Activated CD4-positive, alpha-beta T cell treated with anti-CD3 and anti-CD28 coated beads, Interleukin-2, Interleukin-4, amounts not matched to agents 100 ng/mL and 50 ng/mL, durations not matched to agents 16 hours and 8 hours (primary cell): Measurements from ENCODE around the gene SLC7A1.

Experiments used
- DNase-seq: peaks from one replicate; pipeline ENCODE4 v3.0.0-alpha.2; 2020; ENCODE audit warnings: low spot score

The SLC7A1 gene

DNA sequence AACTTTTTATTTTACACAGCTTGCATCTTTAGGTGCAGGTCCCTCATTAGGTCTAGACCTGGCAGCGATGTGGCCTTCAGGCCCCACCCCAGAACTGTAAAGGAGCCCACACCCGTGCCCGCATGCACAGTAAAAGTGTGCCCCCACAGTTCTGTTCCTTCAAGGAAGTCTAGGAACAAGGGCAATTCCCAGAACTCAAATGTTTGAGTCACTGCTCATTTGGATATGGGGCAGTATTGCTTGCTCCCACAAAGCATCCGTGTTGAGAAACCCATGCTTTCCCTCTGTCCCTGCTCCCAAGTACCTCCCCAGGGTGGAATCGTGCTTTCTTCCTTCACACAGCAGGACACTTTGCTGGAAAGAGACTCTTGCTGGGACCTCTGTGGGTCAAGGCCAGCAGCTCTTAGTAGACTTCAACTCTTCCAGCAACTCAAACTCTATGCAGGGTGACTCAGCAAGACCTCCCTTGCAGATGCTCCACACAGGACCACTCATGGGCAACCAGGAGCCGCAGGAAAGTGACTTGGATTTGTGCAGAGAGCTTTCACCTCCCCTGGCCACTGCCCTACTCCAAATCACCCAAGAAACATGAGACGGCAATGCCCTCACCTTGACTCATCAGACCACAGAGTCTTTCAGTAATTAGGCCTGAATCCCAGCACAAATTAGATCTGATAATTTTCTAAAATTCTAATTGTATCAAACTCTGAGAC is 12.3 kb downstream of the SLC7A1 start:
- no peak for DNase-seq

- DNase-seq = no peak
Observed at GRCh38 chr13:29582171-29582570, 13.3 kb downstream of the SLC7A1 start.

DNA sequence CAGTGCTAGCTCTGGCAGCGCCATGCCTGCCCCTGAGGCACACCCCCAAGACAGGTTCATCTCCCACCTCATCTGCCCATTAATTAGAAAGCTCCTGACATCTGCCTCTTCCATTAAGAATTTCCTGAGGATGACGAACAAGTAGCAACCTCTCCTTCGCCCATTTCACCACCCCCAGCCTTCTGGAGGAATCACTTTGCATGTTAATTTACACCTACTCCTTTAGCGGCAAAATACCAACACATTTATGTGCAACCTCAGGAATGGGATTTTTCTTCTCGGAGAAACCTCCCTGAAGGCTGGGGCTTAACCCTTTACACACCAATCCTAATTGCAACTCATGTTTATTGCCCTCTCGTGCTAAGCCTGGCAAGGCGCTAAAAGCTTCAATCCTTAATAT is 13.8 kb downstream of the SLC7A1 start:
- no peak for DNase-seq

DNA sequence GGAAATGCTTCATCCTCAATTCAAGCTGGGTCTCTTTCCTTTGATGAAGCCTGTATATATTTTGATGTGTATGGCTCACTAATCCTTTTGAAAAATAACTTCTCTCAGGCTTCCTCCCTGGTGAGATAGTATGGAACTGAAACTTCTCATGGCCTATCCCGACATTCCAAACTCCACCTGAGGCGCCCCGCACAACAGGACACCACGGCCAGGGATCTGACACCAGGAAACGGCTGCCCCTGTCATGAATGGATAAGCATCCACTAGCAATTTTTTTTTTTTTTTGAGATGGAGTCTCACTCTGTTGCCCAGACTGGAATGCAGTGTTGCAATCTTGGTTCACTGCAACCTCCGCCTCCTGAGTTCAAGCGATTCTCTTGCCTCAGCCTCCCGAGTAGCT is 16.4 kb downstream of the SLC7A1 start:
- DNase-seq = no peak

GRCh38 chr13:29578300-29579085 is 17.0 kb downstream of the SLC7A1 start:
- no peak for DNase-seq

DNA sequence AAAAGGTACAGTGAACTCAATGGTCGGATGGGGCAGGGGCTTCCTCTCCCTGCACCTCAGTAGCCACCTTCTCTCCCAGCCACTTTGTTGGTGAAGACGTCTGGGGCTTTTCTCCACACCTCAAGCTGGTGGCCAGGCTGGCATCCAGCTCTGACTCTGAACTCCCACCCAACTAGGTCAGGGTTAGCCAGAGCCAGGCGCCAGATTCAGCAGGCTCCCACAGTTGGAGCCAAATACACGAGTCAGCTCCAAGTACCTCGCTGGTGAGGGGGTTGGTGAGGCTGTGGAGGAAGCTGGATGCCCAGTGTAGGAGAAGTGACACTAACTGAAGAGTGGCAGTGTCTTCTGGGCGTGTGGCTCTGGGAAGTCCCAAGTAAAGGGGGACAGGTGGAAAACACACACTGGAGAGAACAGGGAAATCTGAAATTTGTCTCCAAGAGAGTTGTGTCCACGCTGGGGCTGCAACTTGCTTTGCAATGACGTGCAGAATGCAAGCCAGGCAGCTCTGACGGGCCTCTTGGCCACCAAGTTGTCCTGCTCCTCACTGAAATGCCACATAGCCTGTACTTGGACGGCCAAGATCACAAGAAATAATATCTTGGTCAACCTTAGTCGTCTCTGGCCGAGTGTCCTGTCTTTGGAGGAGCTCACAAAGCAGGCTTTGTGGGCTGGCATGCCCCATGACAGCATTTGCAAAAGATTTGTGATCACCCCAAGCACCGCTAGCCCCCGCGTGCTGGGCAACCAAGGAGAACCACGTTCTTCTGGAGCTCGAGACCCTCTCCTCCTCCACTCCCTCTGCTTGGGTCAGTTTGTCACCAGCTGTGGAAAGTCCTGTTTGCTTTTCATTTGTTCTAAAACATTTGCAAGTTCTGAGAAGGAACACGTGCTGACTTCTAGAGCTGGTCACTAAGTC is 18.1 kb downstream of the SLC7A1 start:
- DNase-seq = no peak

DNA sequence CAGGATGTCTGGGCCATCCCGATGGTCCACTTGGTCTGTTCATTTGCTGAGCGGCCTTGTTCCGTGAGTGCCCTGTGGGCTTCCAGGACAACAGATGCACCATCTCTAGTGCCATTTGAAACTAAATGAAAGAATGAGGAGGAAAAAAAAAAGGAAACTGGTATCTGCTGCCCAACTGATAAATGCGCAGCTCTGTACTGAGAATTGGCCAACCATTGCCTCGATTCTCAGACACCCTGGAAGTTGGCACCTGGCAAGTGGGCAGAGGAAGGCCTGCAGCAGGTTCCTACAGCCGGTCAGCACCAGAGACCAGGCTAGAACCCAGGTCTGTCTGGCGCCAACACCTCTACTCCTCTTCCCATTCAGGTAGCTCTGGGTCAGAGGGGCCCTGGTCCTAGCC is 18.9 kb downstream of the SLC7A1 start:
- no peak for DNase-seq

DNA sequence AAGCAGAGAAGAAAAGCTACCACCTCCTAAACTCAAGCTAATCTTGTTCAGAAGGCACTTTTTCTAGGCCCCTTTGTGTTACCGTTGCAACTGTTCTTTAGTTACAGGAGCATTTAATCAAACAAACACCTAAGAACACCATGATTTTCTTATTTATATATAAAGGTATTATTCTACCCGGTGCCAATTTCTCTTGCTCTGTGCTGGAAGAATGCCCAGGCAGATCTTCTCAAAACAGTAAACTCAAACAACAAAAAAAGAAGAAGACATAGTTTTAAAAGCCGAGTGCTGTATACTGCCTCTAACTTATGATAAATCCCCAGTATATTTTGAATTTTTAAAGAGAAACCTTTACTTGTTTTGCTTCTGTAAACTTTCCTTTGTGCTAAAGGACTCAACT is 20.4 kb downstream of the SLC7A1 start:
- no peak for DNase-seq

- DNase-seq = no peak
Observed at GRCh38 chr13:29573190-29573589, 22.3 kb downstream of the SLC7A1 start.

GRCh38 chr13:29572575-29572974 is 22.9 kb downstream of the SLC7A1 start:
- DNase-seq = no peak

GRCh38 chr13:29571876-29572570 is 23.5 kb downstream of the SLC7A1 start:
- DNase-seq = no peak

DNA sequence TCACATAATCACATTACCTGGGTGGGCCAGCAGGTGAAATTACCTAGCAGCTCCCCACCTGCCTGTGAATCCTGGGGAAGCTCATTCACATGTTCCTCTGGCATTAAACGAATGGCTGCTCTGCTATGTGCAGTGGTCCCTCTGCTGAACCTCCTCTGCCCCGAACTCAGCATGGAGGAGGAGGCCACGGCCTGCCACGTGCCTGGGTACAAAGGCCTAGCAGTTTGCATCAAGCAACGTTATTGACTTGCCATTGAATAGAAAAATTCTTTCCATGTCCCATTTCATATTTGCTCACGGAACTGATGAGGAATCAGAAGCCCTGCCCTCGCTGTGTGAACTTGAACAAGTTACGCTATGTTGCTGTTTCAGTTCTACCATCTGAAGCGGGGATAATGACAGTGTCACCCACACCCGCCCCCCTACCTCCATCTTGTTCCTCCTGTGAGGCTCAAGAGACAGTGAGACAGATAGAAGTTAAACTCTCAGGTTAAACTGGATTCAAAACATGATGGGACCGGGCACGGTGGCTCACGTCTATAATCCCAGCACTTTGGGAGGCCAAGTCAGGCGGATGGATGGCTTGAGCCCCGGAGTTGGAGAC is 25.3 kb downstream of the SLC7A1 start:
- DNase-seq = no peak

DNA sequence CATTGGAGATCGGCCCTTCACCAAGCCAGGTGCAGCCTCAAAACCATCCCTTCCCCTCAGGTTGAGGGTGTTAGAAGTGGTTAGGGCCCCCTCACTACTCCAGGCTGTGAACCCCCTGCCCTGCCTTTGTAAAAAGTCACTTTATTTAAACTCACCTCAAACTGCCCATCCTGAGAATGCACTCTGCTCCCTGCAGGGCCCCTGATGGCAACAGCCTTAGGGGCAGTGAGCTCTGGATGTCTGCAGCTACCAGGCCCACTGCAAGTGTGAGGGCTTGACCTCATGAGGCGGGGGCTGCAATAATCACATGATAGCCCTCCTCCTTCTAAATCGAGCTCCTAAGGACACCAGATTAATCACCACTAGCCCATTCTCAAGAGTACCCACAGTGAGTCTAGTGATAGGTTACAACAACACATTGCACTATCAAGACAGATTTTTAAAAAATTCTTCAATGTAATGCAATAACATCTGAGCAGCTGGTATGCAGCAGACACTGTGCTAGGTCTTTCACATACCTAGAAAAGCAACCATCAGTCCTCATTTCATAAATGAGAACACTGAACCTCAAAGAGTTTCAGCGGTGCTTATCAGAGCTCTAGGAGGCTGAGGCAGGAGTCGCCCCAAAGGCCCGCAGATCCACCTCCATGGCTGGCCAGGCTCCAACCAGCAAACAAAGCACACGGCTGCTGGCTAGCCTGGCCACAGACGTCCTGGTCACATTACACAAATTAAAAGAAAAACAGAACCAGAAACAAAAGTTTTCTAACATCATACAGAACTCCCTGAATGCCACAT is 26.0 kb downstream of the SLC7A1 start:
- DNase-seq = no peak

DNA sequence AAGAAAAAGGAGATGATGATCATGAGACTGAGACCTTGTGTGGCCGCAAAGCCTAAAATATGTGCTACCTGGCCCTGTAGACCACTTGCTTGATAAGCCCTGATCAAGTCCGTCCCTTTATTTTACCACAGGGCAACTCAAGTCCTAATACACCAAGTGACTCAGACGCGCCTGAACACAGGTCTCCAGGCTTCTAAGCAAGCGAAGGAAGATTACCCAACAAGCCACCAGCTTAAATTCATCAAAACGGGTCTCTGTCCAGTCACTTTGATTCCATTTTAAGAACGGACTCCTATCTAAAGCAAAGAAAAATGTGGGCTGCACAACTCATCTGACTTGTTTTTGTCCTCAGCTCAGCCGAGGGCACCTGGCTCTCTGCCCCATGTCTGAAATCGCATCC is 26.8 kb downstream of the SLC7A1 start:
- DNase-seq = no peak

DNA sequence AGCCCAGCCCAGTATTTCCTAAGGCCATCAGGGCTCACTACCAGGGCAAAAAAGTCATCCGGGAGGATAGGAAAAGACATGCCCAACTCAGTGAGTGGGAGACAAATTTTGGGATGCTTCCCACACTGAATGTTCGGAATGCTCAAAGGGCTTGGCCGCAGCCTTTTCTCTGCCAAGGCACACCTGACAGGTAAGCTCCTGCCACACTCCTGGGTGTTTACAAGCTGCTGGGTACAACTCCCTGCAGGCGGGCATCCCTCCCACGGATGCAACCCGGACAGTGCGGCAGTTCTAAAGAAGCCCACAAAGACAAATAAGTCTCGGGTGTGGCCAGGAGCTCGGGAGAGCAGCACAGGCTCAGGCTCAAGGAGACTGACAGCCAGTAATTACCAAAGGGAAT is 28.1 kb downstream of the SLC7A1 start:
- no peak for DNase-seq

- no peak for DNase-seq
Observed at GRCh38 chr13:29566206-29566605, 29.3 kb downstream of the SLC7A1 start.

DNA sequence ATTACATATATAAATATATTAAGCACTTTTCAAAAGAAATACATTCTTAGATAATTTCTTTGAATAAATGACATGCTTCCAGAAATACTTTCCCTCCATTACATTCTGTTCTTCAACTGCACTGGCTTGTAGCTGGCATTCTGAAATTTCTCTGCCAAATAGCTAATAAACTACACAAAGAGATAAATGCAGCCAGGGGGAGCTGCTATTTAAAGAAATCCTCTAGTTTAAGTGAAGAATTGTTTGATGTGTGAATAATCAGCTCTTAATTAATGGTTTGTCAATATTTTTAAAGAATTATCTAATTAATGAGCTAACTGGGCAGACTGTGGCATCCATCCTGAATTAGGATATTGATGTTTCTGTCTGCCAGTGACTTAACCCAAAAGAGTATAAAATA is 30.7 kb downstream of the SLC7A1 start:
- no peak for DNase-seq

GRCh38 chr13:29564373-29564772 is 31.1 kb downstream of the SLC7A1 start:
- DNase-seq = no peak

- no peak for DNase-seq
Observed at GRCh38 chr13:29563941-29564340, 31.5 kb downstream of the SLC7A1 start.

GRCh38 chr13:29562786-29563438 is 32.6 kb downstream of the SLC7A1 start:
- no peak for DNase-seq
